ENCODE results near the gene LRRFIP2.

DNA sequence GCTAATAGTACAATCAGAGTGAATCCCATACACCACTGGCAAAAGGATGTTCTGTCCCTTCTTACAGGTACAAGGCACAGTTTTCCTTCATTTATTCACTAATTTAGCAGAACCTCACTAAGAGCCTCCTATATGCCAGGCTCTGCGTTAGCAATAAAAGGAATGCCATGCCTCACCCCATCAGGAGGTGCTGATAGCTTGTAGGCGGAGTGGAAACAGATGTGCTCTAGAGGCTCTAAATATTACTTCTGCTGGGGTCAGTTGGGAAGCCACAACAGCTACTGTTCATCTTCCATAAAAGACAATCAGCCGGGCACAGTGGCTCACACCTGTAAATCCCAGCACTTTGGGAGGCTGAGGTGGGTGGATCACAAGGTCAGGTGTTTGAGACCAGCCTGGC lies 156.7 kb downstream of the LRRFIP2 start:
- TF ChIP-seq, protein P1, sequence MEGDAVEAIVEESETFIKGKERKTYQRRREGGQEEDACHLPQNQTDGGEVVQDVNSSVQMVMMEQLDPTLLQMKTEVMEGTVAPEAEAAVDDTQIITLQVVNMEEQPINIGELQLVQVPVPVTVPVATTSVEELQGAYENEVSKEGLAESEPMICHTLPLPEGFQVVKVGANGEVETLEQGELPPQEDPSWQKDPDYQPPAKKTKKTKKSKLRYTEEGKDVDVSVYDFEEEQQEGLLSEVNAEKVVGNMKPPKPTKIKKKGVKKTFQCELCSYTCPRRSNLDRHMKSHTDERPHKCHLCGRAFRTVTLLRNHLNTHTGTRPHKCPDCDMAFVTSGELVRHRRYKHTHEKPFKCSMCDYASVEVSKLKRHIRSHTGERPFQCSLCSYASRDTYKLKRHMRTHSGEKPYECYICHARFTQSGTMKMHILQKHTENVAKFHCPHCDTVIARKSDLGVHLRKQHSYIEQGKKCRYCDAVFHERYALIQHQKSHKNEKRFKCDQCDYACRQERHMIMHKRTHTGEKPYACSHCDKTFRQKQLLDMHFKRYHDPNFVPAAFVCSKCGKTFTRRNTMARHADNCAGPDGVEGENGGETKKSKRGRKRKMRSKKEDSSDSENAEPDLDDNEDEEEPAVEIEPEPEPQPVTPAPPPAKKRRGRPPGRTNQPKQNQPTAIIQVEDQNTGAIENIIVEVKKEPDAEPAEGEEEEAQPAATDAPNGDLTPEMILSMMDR (IDR thresholded peaks at IDR 0.05): no peak
- TF ChIP-seq ZFX (IDR thresholded peaks at IDR 0.05; ENCODE audit: borderline replicate concordance): no peak

All from 22Rv1 (cell line).